Right hindlimb (tissue), 1 donor: ENCODE data around the gene KRT80.
A peak's percentile ranks its signal among the peaks of the same experiment; 100 is the strongest.

Experiments used
- DNase-seq: peaks from one replicate; pipeline ENCODE4 v3.0.0-alpha.2; 2018

KRT80 gene

DNA sequence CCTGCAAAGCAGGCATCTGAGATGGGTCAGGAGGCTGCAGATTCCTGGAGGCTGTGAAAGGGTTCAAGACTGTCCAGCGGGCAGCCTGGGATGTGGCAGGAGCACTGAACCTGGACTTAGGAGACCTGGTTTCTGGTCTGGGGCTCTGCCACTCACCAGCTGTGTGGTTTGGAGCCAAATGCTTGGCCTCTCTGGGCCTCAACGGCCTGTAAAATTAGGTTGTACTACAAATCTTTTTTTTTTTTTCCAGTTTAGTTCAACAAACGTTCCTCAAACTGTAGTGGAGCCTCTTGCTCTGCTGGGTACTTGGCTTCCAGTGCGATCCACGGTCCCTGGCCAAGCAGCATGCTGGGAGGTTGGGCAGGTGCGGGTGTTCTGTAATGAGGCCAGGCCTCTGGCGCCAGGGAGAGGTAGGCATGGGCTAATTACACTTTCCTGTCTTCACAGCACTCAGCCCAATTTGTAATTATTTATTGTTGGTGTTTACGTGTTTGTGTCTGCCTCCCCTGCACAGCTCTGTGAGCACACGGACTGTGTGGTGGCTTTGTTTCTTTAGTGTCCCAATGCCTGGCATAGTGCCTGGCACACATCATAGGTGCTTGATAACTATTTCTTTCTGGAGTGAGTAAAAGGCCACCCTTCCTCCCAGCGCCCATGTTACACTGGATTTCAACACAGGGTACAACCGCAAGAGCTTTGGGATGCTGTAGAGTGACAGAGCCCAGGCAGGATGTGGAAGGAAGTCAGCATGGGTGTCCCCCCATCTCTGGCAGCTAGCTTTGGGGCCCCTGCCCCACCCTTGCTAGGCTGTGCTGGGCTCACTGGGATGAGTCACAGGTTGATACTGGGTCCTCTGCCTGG, 5.8 kb upstream of the KRT80 start:
- no peak for DNase-seq

DNA sequence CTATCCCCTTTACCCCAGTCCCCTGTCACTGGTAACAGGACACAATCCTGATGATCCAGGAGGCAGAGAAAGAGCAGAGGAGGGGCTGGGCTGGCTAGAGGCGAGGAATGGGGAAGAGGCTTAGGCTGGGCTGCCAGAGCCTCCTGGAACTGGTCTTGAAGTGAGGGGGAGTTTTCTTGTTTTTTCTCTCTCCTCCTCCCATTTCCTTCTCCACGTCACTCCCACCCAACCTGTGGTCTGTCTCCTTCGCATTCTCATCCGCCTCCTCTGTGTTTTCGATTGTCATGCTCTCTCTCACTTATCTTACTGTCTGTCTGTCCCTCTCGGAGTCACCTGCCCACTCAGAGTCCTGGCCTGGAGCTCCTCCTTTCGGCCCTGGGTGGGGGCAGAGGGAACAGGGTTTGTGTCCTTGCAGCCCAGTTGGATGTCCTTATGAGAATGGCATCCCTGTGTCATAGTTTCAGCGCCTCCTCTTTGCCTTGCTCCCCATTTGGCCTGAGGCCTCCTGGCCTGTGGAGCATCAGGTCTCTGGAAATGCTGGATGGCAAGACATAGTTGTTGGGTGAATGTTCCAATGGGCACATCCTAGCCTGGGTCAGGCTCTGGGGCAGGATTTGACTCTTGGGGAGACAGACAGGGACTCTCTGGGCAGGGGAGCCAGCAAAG, 3.4 kb upstream of the KRT80 start:
- no peak for DNase-seq

DNA sequence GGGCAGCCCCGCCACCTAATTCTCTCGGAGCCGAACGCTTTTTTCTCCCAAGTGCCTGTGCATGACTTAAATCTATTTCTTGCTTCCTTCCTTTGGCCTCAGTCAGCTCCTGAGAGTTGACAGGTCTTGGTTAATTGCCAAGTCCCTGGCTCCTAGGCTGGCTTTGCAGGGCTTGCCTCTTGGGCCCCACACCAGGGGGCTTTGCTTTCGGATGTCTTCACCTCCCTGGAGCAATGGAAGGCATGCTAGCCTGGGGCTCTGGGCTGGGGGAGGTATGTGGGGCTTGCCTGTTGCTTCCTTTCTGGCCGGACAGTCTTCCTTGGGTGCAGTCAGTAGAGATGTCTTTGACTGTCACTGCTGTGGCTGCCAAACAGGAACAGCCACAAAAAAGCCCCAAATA, 2.2 kb upstream of the KRT80 start:
- no peak for DNase-seq

DNA sequence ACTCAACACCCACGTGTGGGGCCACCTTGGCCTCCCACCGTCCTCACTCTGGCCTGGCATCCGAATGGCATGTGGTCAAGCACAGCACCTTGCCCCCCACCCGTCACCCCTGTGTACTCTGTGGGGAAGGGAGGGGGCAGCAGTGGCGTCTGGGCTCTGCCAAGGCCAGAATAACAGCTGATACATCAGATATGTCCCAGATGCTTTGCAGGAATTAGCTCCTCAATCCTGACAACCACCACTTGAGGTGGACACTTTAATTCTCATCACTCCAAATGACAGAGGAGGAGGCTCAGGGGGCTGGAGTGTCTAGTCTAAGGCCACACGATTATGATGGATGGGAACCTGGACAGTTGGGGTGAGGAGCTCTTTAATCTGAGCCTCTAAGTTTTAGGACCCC, 1.7 kb upstream of the KRT80 start:
- DNase-seq: no peak

DNA sequence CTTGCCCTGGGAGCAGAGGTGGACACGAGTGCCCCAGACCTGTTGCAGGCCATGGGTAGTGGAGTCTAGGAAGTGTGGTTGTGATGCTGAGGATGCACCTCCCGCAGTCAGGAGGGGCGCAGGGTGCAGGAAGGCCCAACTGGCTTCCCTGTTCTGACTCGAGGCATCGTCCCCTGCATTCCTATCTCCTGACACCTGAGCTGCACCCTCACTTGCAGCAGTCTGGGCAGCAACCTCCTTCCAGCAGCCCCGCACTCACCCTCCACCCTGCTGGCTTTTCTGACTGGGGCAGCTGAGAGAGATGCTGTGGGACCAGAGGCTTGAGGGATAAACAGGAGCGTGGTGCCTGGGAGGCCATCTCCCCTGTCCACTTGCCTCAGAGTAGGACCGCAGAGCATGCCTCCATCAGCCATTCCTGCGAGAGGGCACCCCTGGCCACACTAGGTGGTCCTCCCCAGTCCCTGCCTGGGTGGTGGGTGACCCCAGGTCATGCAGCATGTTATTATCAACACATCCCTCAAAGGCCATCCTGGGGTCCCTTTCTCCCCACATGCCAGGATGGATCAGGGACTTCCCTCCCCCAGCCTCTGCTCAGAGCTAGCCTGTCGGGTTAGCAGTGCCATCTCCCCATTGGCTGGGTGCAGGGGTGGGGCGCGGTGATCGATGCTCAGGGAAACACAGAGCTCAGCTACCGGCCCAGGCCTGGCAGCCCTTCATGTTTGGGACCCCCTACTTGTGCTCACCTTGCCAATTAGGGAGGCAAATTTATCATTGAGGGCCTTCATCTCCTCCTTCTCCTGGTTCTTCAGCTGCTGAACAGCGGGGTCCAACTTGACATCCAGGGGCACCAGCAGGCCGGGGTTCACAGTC, 719 bp downstream of the KRT80 start:
- DNase-seq: no peak

DNA sequence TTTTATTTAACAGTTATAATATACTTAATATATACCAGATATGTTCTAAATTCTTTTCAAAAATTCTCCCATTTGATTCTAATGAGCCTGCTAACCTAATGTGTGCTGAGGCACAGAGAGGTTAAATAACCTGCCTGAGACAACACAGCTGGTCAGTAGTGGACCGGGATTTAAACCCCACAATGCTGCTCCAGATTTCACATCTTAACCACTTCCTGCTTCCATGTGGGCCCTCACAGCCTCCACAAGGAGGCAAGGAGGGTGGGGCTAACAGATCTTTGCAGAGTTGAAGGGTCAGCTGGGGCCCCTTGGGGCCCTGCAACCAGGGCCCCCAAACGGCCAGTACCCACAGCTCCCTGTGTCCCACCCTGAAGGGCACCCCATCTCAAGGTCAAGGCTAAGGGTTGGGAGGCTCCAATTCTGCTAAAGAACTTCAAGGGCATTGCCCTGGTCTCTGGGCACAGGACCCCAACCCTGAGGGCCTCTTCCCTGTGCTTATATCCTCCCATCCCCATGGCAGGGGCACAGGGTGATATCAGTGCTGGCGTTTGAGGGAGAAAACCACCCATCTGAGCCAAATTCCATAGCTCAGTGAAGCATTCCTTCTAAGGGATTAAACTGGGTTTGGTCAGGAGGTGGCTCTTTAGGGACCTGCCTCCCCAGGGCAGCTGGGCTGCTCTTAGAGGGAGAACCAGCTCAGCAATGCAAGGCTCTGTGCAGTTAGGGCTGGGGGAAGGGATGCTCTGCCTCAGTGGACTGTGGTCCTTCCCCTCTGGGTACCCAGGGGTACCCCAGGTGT, 2.2 kb downstream of the KRT80 start:
- no peak for DNase-seq

DNA sequence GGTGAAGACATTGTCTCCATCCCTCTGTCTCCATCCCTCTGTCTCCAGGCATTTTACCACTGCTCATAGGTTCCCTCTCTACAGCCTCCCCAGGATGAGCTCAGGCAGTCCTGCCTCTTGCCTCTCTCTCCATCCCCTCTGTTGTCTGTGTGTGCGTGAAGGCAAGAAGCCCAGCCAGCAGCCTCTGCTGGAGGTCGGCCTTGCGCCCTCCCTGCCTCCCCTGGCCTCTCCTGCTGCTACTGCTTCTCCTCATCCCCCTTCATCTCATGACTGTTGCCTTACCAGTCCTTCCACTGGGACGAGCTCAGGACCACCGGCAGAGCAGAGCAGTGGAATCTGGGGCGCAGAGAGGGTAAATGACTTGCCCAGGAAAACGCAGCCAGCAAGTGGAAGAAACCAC, 3.2 kb downstream of the KRT80 start:
- DNase-seq: no peak

DNA sequence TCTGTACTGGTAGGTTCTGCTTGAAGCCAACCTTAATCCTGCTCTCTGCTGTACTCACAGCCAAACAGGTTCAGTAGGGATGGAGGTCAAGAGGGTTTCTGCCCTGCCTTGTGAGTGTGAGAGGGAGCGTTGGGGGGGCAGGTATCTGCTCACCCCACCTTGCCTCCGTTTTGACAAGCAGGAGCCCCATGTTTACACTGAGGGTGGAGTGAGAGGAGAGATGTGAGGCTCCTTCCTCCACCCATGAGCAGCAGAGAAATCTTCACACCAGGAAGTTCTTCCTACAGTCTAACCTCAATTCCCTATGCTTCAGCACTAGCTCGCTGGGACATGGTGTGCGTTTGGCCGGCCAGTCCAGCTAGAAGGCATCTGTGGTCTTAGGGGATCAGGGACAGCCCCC, 4.2 kb downstream of the KRT80 start:
- DNase-seq: no peak

DNA sequence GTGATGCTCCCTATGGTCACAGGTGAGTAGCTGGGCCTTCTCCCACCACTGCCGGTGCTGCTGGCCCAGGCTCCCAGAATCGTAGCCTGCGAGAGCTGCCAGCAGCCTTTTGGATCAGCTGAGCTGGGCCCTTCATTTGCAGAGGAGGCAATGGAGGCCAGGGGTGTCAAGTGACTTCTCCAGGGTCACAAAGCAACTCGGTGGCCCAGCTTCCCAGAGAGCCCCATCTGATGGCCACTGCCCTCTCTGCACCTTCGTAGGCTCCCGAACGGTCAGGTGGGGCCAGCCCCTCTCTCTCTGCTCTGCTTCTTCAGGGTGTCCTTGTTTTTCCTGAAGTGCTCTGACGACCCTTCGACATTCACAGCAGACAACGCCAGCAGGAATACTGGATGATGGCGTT, 4.6 kb downstream of the KRT80 start:
- DNase-seq: no peak

DNA sequence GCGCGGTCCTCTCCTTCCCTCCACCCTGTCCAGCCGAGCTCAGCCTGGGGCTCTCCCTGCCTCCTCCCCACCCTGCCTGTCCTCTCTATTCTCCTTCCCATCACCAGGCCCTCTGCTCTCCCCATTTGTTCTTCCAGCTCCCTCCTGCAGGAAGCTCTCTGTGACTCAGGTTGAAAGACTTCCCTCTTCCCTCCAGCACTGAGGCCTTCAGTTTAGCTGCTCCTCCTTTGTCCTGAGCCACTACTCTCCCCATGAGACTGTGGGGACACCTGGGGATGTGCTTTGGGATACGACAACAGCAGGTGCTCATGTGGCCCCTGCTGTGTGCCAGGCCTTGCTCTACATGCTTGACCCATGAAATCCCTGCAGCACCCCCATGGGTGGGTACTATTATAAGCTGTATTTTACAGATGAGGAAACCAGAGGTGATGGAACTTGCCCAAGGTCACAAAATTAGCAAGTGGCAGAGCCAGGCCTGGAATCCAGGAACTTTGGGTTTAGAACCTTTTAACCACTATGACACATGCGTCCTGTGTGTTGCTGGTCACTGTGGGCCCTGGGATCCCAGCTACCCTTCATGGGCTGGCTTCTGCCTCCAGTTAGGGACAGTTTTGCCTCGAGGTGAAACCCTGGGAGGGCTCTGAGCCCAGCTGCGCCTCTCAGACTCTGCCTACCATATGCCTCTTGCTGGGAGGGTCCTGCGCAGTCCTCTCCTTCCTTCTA, 5.5 kb downstream of the KRT80 start:
- no peak for DNase-seq

DNA sequence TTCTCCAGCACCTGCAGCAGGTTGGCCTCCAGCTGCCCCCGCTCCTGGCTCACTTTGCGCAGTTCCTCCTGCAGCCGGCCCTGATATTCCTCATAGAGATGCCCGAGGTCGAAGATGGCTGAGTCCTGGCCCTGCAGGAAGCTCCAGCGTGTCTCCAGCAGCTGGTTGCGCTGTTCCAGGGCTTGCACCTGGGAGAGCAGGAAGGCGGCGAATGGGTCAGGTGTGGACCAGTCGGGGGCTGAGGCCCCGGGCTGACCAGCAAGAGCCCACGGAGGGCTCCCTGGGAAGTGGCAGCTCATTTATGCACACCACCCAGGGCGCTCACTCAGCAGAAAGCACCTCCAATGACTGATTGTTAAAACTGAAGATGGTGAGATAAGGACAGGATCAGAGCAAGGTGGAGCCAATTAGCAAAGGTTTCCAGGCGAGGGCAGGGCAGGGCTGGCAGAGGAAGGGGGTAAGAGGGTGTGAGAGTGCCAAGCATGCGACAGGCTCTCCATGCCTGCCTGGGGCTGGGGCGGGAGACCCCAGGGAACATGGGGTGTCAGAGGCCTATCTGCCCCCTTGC, 6.3 kb downstream of the KRT80 start:
- DNase-seq: no peak

DNA sequence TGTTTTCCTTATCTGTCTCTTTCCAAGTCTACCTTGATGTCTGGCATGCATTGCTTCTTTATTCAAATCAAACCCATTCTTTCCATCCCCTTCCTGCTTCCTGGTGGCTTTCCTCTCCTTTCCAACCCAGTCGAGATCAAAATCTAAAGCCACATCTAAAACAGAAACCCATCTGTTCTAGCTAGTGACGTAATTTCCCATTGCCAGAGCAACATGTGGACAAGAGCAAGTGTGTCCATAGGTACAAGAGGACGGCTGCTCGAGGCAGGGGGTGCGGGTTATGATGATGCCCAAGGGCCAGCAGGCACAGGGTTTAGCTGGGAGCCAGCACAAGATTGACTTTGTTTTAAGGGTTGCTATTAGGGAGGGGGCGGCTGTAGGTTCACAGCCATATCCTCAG, 7.0 kb downstream of the KRT80 start:
- no peak for DNase-seq

DNA sequence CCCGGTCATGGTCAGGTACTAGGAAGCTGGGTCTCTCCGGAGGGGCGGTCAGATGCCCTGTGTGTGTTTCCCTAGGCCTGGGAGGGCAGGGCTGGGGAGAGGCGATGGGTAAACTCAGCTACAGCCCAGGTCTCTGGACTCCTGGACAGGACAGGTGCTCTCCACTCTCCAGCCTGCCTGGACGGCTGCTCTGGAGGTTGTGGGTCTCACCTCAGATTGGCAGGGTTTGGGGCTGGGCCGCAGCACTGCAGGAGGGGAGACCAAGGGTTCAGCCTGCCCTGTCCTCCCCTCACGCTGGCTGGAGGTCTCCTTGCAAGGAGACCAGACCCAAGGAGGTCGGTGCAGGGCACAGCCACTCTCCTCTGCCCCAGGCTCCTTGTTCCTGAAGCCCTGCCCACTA, 7.8 kb downstream of the KRT80 start:
- no peak for DNase-seq

DNA sequence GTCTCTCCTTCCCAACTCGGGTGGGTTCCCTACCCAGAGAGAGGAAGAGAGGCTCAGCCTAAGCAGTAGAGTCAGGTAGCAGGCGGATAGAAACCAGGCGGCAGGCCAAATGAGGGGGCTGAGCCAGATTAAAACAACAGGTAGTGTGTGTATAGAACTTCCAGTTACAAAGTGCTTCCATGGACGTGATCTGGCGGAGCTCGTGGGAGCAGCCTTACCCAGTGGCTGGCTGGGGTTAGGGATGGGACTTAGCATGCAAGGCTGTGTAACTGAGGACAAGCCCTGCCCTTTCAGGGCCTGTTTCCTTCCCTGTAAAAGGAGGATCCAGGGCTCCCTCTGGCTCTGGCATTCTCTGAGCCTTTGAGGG, 8.3 kb downstream of the KRT80 start:
- no peak for DNase-seq

DNA sequence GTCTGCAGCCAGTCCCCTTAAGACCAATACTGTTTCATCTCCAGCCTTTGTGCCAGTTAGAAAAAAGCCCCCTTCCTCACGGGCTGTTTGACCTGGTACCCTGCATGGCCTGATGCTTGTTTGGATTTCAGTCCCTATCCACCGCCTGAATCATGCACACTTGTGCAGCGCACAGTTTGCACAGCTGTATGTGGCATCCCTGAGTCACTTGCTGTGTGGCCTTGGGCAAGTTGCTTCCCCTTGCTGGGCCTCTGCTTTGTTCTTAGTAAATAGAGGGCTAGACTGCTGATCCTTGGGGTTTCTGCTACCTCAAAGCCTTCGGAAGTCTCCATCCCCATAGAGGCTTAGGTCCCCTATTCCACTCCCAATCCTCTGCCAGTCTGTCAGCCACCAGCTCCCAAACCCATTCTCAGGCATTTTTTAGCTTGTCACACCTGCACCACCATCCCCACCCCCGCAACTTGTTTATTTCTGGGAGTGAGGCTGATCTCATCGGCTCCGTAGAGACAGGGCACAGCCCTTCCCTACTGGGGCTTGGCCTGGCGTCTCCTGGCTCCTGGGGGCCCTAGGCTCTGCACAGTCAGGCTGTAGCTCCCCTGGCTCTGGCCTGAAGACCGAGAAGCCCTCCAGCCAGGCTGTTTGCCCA, 8.8 kb downstream of the KRT80 start:
- DNase-seq: no peak

DNA sequence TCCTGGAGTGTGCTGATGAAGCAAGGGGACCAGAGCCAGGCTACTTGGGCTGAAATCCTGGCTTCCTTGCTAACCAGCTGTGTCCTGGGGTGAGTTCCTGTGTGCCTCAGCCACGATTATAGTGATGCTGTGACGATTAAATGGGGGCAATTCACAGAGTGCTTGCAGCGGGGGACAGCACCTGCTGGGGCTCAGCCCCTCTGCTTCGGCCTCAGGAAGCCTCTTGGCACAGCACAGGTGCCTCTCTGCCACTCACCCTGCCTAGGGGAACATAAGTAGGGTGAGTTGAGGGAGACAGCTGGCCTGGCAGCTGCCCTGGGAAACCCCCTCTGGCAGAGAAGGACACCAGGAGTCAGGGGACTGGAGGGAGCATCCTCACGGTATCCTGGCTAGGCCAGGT, 9.4 kb downstream of the KRT80 start:
- DNase-seq: no peak

DNA sequence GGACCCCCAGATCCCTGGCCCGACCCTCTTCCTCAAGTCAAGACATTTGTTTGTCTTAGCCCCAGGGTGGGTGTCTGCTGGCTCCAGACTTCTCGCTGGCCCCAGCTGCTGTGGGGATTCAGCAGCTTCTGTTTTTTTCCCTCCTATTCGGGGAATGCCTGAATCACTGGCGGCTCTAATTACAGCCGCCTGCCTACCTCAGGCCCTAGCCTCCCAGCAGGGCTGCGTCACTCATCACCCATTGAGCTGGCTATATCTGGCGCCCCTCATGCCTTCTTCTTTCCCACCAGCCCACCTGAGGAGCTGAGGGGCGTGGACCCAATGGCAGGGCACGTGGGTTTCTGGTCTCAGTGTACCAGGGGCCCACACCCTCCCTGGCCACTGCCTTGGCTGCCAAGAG, 10.1 kb downstream of the KRT80 start:
- DNase-seq: peak; percentile 73

DNA sequence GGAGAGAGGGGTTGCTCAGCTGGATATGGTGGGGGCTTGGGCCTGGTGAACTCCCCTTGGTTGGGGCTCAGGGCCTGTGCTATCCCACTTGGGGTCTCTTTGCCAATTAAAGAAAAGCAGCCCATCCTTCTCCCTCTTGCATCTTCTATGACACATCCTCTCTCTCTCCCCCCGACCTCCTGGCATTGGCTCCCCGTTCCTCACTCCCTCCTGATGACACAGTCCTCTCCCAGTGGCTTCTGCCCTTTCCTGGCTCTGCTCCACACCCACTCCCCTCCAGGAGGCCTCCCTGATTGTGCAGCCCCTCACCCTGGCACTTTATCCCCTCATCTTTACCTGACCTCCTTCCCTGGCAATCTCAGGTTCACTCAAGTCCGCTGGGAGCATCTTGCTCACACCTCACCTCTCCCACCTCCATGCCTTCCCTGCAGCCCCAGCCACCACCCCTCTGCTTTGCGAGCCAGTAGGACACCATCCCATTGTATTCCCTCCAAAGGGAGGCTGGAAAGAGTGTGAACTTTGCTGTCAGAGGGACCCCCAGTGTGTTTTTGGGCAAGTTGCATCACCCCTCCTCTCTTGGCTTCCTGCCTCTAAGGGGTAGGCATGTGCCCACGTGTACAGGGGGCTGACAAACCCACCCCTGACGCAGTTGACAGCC, 10.7 kb downstream of the KRT80 start:
- no peak for DNase-seq

DNA sequence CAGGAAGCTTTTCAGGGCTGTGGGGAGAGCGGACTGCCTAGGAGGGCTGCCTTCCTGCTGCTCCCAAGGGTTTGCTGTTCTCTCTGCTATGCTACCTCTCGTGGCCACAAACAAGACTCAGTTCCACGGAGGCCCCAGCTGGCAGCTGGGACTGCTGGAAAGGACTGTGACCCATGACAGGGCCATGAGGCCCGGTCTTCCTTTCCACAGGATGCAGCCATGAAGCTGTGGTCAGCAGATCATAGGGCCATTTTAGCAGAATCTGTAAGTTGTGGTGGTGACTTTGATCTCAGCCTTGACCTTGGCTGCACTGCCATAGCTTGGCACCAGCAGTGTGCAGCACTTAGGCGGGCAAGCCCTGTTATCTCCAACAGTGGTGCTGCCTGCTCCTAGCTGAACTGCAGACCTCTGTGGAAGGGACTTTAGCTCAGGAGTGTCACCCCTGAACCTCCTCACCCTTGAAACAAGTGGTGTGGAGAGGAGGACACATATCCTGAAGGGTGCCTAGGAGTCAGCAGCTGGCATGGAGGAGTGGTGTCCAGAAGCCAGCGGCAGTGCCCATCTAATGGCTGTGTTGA, 12.3 kb downstream of the KRT80 start:
- DNase-seq: no peak

DNA sequence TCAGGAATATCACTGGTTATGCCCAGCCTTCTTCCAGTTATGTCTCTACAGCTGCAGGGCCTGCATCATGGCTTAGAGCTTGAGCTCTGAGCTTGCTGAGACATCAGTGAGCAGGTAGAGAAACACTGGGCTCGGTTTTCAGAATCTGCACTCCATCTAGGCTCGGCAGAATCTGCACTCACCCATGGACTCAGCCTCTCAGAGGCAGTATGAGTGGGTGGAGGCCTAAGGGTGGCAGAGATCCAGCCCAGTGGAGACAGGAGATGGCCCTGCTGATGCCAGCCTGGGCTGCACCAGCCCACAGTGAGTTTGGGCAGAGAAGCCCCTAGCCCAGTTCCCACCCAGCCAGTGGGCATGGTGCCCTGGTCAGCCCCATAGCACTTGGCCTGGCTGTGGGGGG, 12.8 kb downstream of the KRT80 start:
- DNase-seq: no peak
